Measurements from ENCODE around the gene LACTB. TPM values are rescaled to one million over a fixed set of nuclear protein-coding genes. Genes with fewer than 3 reads are reported as not detected.

The LACTB gene
- total and polyA plus RNA-seq, 10 donors, result 11.7 to 39.6 (median 25.8) TPM

- Histone ChIP-seq H3K36me3 (no peaks in the 10 kb centered on the region), H3K9me3 (no peaks in the 10 kb centered on the region), H3K27ac (no peak overlapping the region), H3K27me3 (replicated peaks in 1 of 7) (peaks cover 0 to 23% (median 0%) of the 10 kb centered on the region in 7 donors), H3K4me1 (peaks cover 0 to 1% (median 0%) of the 10 kb centered on the region in 6 donors), H3K4me3 (no peak overlapping the region)
- DNase-seq, result no peak
- 73 to 78% (median 75%) methylated on average over 3 to 4 of the region's 4 CpGs for WGBS, 5 donors
- intact Hi-C loops (cut with DNase I; ENCODE audit: low total_unique reads), result no loop called here
- TF ChIP-seq CTCF (IDR thresholded peaks at IDR 0.05 in 8 of 11, conservative IDR thresholded peaks at IDR 0.05 in 3 of 11), result no peak
- no peak for TF ChIP-seq POLR2A (IDR thresholded peaks at IDR 0.05)
- TF ChIP-seq POLR2AphosphoS5 (IDR thresholded peaks at IDR 0.05), result no peak
Measured at GRCh38 chr15:63082366-63082765, 39.3 kb upstream of the LACTB start.

GRCh38 chr15:63083044-63083443 is 38.6 kb upstream of the LACTB start:
- no peaks in the 10 kb centered on the region for H3K9me3 ChIP-seq
- no peak for DNase-seq
- WGBS, 5 donors, result 79 to 90% (median 86%) methylated on average over 12 of the region's 12 CpGs
- H3K27ac ChIP-seq, result no peak overlapping the region
- no peaks in the 10 kb centered on the region for H3K36me3 ChIP-seq
- no peaks in the 10 kb centered on the region for H3K4me1 ChIP-seq
- peaks cover 0 to 20% (median 0%) of the 10 kb centered on the region in 7 donors for H3K27me3 ChIP-seq (replicated peaks in 1 of 7)
- H3K4me3 ChIP-seq, result no peak overlapping the region
- TF ChIP-seq CTCF (IDR thresholded peaks at IDR 0.05 in 8 of 11, conservative IDR thresholded peaks at IDR 0.05 in 3 of 11) (no peak), POLR2A (IDR thresholded peaks at IDR 0.05) (no peak), POLR2AphosphoS5 (IDR thresholded peaks at IDR 0.05) (no peak)
- intact Hi-C loops (cut with DNase I; ENCODE audit: low total_unique reads), result no loop called here

- intact Hi-C loops (cut with DNase I; ENCODE audit: low total_unique reads), result no loop called here
- Histone ChIP-seq H3K4me1 (no peaks in the 10 kb centered on the region), H3K9me3 (no peaks in the 10 kb centered on the region), H3K27ac (no peak overlapping the region), H3K36me3 (no peaks in the 10 kb centered on the region), H3K27me3 (replicated peaks in 1 of 7) (peaks cover 0 to 19% (median 0%) of the 10 kb centered on the region in 7 donors), H3K4me3 (no peak overlapping the region)
- DNase-seq, result no peak
- 85 to 95% (median 92%) methylated on average over 11 of the region's 11 CpGs for WGBS, 5 donors
- no peak for TF ChIP-seq POLR2AphosphoS5 (IDR thresholded peaks at IDR 0.05)
- no peak for TF ChIP-seq CTCF (IDR thresholded peaks at IDR 0.05 in 8 of 11, conservative IDR thresholded peaks at IDR 0.05 in 3 of 11)
- TF ChIP-seq POLR2A (IDR thresholded peaks at IDR 0.05), result no peak
Measured at GRCh38 chr15:63083541-63083940, 38.1 kb upstream of the LACTB start.

- H3K27me3 ChIP-seq (replicated peaks in 1 of 7), result peaks cover 0 to 19% (median 0%) of the 10 kb centered on the region in 7 donors
- no peaks in the 10 kb centered on the region for H3K9me3 ChIP-seq
- H3K27ac ChIP-seq, result no peak overlapping the region
- H3K4me3 ChIP-seq, result no peak overlapping the region
- H3K4me1 ChIP-seq, result peaks cover 0 to 6% (median 0%) of the 10 kb centered on the region in 6 donors
- no peak for DNase-seq
- no peak for TF ChIP-seq CTCF (IDR thresholded peaks at IDR 0.05 in 8 of 11, conservative IDR thresholded peaks at IDR 0.05 in 3 of 11)
- no peak for TF ChIP-seq POLR2A (IDR thresholded peaks at IDR 0.05)
- no peak for TF ChIP-seq POLR2AphosphoS5 (IDR thresholded peaks at IDR 0.05)
- H3K36me3 ChIP-seq, result no peaks in the 10 kb centered on the region
- intact Hi-C loops (cut with DNase I; ENCODE audit: low total_unique reads), result no loop called here
- 93 to 100% (median 96%) methylated on average over 1 of the region's 1 CpG for WGBS, 5 donors
Measured at GRCh38 chr15:63084806-63085205, 36.9 kb upstream of the LACTB start.

Data from spleen (tissue), 11 donors.